MM.1S (cell line): ENCODE measurements around the gene TOM1.

Experiments used
- DNase-seq: peaks from one replicate; pipeline ENCODE4 v3.0.0-alpha.2; 2015
- H2AFZ ChIP-seq: fragments of 300-600 bp; sonication (generic); 2 replicates; pipeline ENCODE4 v1.6.0; 2016; ENCODE audit warnings: antibody characterized with exemption, low read length
- H3F3A ChIP-seq: fragments of 300-600 bp; sonication (generic); 2 replicates; pipeline ENCODE4 v1.6.1; 2016; ENCODE audit warnings: mild to moderate bottlenecking, antibody characterized with exemption, low read length, moderate library complexity, mixed read lengths; ENCODE audit not compliant: insufficient read depth
- H3K27ac ChIP-seq: fragments of 300-600 bp; sonication (generic); 2 replicates; pipeline ENCODE4 v1.5.1; 2016; ENCODE audit warnings: mild to moderate bottlenecking, low read length
- H3K27me3 ChIP-seq: fragments of 300-600 bp; sonication (generic); replicated peaks from 2 replicates; pipeline ENCODE4 v1.6.0; 2016; ENCODE audit warnings: low read length; ENCODE audit not compliant: insufficient read depth
- H3K36me3 ChIP-seq: fragments of 300-600 bp; sonication (generic); replicated peaks from 2 replicates; pipeline ENCODE4 v1.6.1; 2016; ENCODE audit warnings: mild to moderate bottlenecking, low read length, mixed read lengths; ENCODE audit not compliant: insufficient read depth
- H3K4me1 ChIP-seq: fragments of 300-600 bp; sonication (generic); 2 replicates; pipeline ENCODE4 v1.6.1; 2016; ENCODE audit warnings: low read length, mixed read lengths
- H3K4me2 ChIP-seq: fragments of 300-600 bp; sonication (generic); 2 replicates; pipeline ENCODE4 v1.6.0; 2016; ENCODE audit warnings: low read depth, low read length
- H3K4me3 ChIP-seq: fragments of 300-600 bp; sonication (generic); 2 replicates; pipeline ENCODE4 v1.5.1; 2016; ENCODE audit warnings: low read length, mixed read lengths
- H3K79me2 ChIP-seq: fragments of 300-600 bp; sonication (generic); 2 replicates; pipeline ENCODE4 v1.6.1; 2016; ENCODE audit warnings: mixed run types, low read length, mixed read lengths
- H3K9ac ChIP-seq: fragments of 300-600 bp; sonication (generic); 2 replicates; pipeline ENCODE4 v1.6.1; 2016; ENCODE audit warnings: low read length, mixed read lengths
- H3K9me2 ChIP-seq: fragments of 300-600 bp; sonication (generic); replicated peaks from 2 replicates; pipeline ENCODE4 v1.6.1; 2016; ENCODE audit warnings: mild to moderate bottlenecking, low read length, mixed read lengths; ENCODE audit not compliant: insufficient read depth
- H3K9me3 ChIP-seq: fragments of 300-600 bp; sonication (generic); replicated peaks from 2 replicates; pipeline ENCODE4 v1.6.1; 2016; ENCODE audit warnings: mild to moderate bottlenecking, low read length, mixed read lengths; ENCODE audit not compliant: insufficient read depth
- H4K20me1 ChIP-seq: fragments of 300-600 bp; sonication (generic); 2 replicates; pipeline ENCODE4 v1.6.1; 2016; ENCODE audit warnings: mild to moderate bottlenecking, low read length, moderate library complexity, mixed read lengths; ENCODE audit not compliant: insufficient read depth
- EZH2 ChIP-seq: fragments of 300-600 bp; sonication (generic); optimal IDR thresholded peaks from 2 replicates; pipeline ENCODE3; 2017; ENCODE audit warnings: low read depth, mild to moderate bottlenecking, antibody characterized with exemption, low read length, mixed read lengths
- EZH2phosphoT487 ChIP-seq: fragments of 300-600 bp; sonication (generic); IDR thresholded peaks from 2 replicates; pipeline ENCODE4 v1.6.1; 2018; ENCODE audit warnings: antibody characterized with exemption, low read length
- TF ChIP-seq, protein P1 (sequence below): fragments of 300-600 bp; sonication (generic); IDR thresholded peaks from 2 replicates; pipeline ENCODE4 v1.5.1; 2016; ENCODE audit warnings: antibody characterized with exemption, low read length, mixed read lengths

Gene TOM1

DNA sequence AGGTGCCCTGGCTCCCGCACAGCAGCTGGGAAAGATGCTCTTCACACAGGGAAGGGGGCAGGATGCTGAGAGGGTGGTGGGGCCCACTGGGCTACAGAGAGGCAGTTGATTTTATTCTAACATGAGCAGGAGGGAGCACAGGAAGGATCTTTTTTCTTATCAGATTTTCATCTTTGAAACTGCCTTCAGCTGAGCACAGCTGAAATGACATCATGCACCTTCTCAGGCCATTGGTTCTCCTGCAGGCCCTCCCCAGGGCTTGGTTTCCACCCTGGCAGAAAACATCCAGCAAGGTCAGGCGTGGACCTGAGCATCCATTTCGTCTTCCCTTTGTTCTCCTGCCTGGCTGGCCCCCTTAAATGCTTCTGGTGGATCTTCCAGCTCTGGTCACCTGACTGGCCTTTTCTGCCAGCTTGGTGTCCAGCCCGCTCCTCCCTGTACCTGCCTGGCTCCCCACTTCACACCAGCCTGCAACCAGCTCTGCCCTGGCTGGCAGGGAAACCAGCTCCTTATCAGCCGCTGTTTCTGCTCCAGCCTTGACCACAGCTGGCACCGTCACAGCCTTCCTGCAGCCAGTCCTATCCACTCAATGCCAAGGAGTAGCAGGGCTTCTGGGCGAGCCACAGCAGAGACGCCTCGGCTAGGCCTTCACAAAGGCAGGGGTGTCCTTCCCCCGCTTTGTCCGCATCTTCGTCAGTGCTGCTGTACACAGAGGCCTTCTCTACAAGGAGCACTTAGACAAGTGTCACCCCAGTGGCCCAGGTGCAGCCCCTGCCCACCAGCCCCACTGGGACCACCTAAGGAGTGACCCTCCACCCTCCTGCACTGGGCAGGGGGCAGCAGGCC is 36.5 kb downstream of the TOM1 start:
- Histone ChIP-seq H3F3A (no peaks in the 10 kb centered on the region), H3K9me3 (no peaks in the 10 kb centered on the region), H3K9ac (no peak overlapping the region), H4K20me1 (no peaks in the 10 kb centered on the region), H3K4me2 (no peak overlapping the region), H3K9me2 (no peaks in the 10 kb centered on the region), H3K4me3 (no peak overlapping the region), H3K36me3 (no peaks in the 10 kb centered on the region), H3K79me2 (no peaks in the 10 kb centered on the region), H2AFZ (no peak overlapping the region), H3K27me3 (no peaks in the 10 kb centered on the region), H3K4me1 (no peaks in the 10 kb centered on the region), H3K27ac (no peak overlapping the region)
- DNase-seq: no peak
- TF ChIP-seq EZH2 (no peak), EZH2phosphoT487 (no peak)
- TF ChIP-seq, protein P1, sequence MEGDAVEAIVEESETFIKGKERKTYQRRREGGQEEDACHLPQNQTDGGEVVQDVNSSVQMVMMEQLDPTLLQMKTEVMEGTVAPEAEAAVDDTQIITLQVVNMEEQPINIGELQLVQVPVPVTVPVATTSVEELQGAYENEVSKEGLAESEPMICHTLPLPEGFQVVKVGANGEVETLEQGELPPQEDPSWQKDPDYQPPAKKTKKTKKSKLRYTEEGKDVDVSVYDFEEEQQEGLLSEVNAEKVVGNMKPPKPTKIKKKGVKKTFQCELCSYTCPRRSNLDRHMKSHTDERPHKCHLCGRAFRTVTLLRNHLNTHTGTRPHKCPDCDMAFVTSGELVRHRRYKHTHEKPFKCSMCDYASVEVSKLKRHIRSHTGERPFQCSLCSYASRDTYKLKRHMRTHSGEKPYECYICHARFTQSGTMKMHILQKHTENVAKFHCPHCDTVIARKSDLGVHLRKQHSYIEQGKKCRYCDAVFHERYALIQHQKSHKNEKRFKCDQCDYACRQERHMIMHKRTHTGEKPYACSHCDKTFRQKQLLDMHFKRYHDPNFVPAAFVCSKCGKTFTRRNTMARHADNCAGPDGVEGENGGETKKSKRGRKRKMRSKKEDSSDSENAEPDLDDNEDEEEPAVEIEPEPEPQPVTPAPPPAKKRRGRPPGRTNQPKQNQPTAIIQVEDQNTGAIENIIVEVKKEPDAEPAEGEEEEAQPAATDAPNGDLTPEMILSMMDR: no peak

- Histone ChIP-seq H3K27me3 (no peaks in the 10 kb centered on the region), H3K4me3 (no peak overlapping the region), H3K36me3 (no peaks in the 10 kb centered on the region), H2AFZ (no peak overlapping the region), H3K9me2 (no peaks in the 10 kb centered on the region), H3K9ac (no peak overlapping the region), H3F3A (no peaks in the 10 kb centered on the region), H3K4me1 (no peaks in the 10 kb centered on the region), H3K4me2 (no peak overlapping the region), H3K9me3 (no peaks in the 10 kb centered on the region), H3K79me2 (no peaks in the 10 kb centered on the region), H3K27ac (no peak overlapping the region), H4K20me1 (no peaks in the 10 kb centered on the region)
- no peak for TF ChIP-seq EZH2phosphoT487
- TF ChIP-seq, protein P1: peak; percentile 28
- TF ChIP-seq EZH2: no peak
- no peak for DNase-seq
These were observed 38.2 kb downstream of the TOM1 start for GRCh38 chr22:35337932-35338331.

- peaks cover 32% of the 10 kb centered on the region for H3K4me1 ChIP-seq
- H3K36me3 ChIP-seq: no peaks in the 10 kb centered on the region
- H3K27me3 ChIP-seq: no peaks in the 10 kb centered on the region
- TF ChIP-seq EZH2phosphoT487 (no peak), EZH2 (no peak)
- TF ChIP-seq, protein P1: no peak
- H4K20me1 ChIP-seq: no peaks in the 10 kb centered on the region
- no peak overlapping the region for H3K4me3 ChIP-seq
- H3K9me2 ChIP-seq: no peaks in the 10 kb centered on the region
- H3K9ac ChIP-seq: no peak overlapping the region
- DNase-seq: no peak
- no peaks in the 10 kb centered on the region for H3K9me3 ChIP-seq
- H3K27ac ChIP-seq: no peak overlapping the region
- H2AFZ ChIP-seq: no peak overlapping the region
- no peaks in the 10 kb centered on the region for H3K79me2 ChIP-seq
- peaks cover 14% of the 10 kb centered on the region for H3F3A ChIP-seq
- H3K4me2 ChIP-seq: no peak overlapping the region
These were observed 41.6 kb downstream of the TOM1 start for GRCh38 chr22:35341090-35341874.
